Stimulated activated CD4-positive, alpha-beta T cell treated with anti-CD3 and anti-CD28 coated beads, Interleukin-15, amount 100 ng/mL, for 48 hours (primary cell): ENCODE measurements around the gene MIER2.

Experiments
- DNase-seq, 2 donors: peaks; one replicate each; pipeline ENCODE4 v3.0.0-alpha.2; 2020; ENCODE audit warnings: low read depth in 2 of 2

The MIER2 gene

DNA sequence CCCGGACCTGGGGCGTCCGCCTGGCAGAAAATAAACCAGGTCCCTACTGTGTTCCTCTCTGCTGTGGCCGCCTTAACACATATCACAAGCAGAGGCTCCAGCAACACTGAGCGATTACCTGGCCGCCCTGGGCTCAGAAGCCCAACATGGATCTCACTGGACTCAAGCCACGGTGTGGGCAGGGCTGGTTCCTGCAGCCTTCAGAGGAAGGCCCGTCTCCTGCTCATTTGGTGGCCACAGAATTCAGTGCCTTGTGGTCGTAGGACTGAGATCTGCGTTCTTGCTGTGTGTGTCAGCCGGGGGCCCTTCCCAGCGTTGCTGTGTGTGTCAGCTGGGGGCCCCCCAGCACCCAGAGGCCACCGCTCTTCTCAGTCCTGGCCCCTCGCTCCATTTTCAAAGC, 34.1 kb upstream of the MIER2 start:
- DNase-seq: no peak

DNA sequence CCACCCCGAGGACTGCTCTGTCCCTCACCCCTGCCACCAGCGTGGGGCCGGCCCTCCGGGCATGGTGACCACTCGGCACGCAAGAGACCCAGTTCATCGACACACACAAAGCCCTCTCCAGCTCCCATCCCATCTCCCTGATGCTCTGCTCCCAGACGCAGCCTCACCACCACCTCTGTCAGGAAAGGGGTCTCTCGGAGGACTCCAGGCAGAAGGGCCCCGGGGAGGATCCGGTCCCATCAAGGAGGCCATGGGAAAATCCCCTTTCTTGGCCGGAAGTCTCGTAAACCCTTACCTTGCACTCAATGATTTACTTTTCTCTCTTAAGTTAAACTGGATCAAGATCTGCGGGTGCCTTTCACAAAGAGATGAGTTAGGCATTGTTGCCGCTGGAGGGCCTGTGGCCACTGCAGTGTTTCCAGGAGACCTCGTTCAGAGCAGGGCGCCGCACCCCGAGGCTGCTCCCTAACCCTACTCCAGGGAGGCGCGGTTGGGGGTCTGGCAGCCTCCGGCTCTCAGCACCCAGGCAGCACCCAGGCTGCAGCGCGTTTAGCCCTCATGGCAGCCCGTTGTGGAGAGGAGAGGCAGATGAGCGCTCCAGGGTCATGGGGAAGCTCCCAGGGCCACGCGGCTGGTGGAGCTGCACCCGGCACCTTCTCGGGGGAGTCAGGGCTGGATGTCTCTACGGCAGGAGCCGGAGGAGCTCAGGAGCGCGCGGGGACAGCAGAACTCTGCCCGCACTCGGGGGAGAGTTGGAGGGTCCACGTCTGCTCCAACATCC, 33.4 kb upstream of the MIER2 start:
- DNase-seq: no peak

DNA sequence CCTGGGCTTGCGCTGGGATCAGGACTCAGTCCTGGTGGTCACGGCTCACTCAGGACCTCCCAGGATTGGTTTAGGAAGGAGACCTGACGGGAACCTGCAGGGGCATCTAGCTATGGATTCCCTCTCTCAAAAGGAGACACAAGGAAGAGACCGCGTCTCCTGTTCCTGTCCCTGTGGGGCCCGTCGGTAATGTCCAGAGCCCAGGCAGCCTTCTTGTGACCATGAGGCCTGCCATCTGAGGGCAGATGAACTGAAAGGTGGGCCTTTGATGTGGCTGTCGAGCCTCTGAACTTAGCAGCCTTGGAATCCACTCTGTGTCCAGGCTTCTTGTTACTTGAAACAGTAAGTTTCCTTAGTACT, 31.5 kb upstream of the MIER2 start:
- DNase-seq: no peak

DNA sequence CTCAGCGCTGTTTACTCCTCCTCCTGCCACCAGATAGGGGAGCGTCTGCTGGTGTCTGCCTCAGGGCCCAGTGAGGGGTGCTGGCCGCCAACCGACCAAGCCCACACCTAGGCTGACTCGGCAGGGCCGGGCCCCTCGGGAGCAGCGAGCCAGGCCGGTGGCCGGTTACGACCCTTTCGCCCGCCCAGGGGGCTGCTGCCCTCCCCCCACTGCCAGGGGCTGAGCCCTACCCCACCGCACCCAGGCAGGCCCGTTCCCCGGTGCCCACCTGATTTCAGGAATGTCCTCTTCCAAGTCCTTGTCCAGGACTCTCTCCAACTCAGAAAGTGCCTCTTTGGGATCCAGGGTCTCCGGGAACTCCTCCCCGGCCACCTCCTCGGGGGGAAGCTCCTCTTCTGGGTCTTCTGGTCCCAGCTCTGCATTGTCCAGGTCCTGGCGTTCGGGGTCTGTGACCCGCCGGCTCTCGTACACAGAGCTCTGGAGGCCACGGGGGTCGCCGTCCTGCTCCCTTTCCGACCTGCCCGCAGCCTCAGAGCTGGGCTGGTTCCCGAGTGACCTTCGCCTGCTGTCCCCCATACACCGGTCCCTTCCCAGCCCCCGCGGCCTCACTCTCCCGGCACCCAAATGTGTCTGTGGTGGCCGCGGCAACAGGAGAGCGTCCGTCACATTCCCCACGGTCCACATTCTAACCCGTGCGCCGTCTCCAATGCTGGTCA, 31.0 kb upstream of the MIER2 start:
- DNase-seq: no peak

DNA sequence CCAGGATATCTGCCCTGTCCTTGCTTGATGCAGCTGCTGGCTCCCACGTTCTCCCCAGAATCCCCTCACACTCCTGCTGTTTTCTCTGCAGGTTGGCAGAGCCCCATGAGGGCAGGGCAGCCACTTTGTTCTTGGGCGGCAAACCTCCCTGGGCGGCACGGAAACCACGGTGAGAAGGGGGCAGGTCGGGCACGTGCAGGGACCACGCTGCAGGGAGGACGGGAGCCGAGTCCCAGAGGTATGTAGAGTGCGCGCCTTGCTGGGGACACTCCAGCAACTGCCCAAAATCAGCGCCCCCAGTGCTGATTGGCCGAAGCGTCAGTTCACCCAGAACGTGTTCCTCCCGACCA, 30.3 kb upstream of the MIER2 start:
- no peak for DNase-seq

DNA sequence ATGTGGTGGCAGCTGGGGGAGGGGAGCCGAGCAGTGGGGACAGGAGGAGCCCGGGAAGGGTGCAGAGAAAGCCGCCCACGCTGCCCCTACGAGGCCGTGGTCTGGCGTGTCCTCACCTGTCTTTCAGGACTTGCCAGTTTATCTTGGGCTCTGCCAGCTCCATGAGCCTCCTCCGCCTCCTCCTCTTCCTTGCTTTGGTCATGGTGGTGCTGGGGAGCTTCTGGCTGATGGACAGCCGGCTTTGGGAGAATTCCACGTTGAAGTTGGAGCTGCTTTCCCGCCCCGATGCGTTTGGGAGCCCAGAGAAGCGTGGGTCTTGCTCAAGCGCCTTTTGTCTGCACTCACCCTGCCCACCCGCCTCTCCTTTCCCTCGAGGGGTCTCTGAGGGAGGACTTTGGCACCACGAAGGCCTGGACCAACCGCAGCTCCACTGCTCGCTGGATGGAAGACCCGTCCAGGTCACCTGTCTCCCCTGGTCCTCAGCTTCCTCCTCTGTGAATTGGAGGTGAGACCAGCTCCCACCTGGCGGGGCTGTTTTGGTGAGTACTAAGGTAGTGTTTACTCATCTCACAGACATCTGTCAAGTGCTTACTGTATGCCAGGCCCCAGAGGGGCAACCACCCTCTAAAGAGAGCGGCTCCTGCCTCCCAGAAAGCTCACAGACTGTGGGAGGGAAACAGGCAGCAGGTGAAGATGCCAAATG, 29.7 kb upstream of the MIER2 start:
- no peak for DNase-seq

DNA sequence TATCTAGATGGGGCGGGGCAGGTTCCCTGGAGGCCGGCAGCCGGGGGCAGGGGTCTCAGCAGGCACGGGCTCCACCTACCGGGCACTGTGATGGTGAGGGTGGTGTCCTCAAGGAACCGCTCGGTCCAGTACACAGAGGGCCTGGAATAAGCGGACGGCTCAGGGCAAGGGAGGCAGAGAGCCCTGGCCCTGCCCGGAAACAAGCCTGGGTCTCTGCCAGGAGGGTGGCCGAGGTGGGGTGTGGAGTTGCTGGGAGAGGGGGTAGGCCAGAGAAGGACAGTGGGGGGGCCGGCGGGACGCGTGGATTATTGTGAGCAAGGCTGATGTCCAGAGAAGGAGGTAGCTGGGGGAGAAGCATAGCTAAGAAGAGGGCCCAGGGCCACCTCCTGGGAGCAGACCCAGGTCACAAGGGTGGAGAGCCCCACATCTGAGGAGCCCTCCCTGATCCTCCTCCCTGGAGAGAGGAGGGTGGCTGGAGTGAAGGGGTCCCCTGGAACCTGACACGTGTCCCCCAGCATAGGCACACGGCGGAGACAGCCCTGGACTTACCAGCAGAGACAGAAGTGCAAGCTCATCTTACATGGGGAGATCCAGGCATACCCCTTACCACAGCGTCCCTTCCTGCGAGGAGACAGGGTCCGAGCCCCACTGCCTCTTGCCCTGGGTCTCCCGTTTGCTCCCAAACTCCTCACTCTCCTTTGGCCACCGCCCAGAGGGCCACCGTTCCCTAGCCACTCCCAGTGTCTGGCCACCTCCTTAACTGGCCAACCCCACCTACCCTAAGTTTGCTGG, 29.0 kb upstream of the MIER2 start:
- DNase-seq: no peak

DNA sequence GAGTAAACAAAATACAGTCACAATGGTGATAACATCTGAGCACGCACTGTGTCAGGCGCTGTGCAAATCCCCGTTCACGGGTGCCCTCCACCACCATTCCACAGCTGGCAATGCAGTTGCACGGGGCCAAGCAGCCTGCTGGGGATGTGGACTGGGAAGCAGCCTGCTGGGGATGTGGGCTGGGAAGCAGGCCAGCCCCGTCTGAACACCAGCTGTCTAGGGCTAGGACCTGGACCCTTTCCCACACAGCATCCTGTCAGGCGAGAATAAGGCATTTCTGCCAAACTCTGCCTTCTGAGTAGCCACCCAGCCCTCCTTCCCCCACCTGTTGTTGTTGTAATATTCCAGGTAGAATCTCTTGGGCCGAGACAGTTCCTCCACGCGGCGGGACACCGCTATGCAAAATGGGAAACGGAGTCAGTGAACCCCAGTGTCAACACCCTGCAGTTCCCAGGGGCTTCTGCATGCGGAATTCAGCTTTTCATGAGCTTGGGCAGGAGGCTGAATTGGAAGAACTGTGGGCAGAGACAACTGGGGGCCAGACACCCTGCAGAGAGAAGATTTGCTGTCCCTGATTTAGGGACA, 27.8 kb upstream of the MIER2 start:
- DNase-seq: no peak

DNA sequence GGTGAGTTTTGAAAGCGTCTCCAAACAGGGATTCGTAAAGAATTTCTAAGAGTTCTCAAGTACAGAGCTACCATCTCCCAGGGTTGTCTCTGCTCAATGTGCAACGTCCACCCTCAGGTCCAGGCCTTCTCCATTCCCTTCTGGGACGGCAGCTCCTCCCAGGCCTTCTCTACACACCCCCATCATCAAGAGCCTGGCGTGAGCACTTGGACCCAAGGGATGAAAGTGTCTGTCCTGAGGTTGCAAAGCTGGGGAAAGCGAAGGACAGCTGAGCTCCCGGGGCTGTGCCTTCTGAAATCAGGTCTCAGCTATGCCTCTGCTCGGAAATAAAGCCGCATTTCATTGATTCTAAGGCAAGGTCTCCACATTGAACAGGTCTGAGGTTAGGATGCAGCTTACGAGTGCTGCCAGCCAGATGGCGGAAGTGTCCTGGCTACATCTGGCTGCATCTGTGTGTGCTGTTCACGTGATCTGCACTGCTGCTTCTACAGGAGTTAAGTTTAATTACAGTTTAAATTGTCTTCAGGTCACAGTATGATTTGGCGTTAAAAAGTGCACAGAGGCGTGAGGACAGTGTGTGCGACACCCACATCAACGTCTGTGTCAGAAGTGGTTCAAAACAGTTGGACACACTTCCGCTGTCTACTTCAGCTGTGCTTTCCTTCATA, 27.0 kb upstream of the MIER2 start:
- DNase-seq: no peak

DNA sequence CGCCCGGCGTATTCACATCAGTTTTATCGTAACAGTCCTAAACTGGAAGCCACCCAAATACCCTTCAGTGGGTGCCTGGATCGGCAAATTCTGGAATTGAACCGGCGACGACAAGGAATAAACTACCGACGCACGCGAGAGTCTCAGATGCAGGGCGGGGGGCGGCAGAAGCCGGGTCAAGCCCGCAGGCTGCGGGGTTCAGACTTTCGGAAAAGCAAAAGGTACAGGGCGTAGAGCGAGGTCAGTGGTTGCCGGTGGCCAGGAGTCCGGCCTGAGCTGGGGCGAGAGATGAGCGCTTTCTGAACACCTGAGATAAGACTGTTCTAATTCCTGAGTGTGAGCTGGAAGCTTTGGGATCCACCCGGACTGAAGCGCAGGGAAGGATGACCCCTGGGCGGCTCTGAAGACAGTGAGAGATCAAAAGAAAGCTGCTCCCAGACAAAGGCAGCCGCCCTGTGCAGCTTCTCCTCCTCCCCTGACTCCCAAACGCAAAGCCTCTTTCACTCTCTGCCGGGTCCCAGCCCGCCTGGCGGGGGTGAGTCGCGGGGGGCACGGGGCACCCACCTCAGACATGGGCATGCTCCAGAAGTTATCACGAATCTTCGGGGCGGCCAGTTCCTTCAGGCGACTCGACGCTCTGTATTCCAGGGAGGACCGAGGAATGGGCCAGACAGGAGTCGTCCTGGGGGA, 26.2 kb upstream of the MIER2 start:
- no peak for DNase-seq

DNA sequence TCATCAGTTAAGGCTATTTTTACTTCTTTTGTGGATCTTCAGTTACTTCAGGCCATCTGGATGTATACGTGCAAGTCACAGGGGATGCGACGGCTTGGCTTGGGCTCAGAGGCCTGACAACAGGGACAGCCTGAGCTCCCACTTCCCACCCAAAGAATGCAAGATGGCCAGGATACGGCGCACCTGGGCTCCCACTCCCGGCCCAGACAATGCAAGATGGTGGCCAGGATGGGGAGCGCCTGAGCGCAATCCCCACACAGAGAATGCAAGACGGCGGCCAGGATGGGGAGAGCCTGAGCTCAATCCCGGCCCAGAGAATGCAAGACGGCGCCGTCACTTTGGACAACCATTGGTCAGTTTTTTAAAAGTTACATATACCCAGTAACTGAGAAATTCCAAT, 25.3 kb upstream of the MIER2 start:
- DNase-seq: no peak

DNA sequence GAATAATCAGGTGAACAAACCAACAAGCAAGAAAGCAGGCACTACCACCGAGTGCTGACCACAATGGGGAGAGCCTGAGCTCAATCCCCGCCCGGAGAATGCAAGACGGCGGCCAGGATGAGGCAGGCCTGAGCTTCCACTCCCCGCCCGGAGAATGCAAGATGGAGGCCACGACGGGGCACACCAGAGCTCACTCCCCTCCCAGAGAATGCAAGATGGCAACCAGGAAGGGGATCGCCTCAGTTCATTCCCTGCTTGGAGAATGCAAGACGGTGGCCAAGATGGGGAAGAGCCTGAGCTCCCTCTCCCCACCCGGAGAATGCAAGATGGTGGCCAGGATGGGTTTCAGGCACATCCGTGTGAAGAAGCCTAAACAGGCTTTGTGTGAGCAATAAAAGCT, 24.7 kb upstream of the MIER2 start:
- no peak for DNase-seq

DNA sequence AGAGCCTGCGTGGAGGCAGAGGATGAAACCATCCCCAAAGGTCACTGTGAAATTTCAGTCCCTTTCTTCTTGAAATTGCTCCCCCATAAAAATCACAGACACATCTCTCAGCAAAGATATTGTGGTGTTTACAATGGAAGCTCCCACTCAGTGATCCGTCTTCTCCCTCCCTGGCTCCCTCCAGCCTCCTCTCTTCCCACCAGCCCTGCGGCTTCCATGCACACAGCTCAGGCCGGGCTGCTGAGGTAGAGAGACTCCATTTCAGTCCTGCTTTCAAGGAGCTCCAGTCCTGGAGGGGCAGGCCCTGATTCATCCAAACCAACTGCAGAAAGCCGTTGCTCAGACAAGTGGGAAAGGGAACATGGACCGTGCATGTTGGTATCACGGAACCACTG, 24.0 kb upstream of the MIER2 start:
- no peak for DNase-seq

DNA sequence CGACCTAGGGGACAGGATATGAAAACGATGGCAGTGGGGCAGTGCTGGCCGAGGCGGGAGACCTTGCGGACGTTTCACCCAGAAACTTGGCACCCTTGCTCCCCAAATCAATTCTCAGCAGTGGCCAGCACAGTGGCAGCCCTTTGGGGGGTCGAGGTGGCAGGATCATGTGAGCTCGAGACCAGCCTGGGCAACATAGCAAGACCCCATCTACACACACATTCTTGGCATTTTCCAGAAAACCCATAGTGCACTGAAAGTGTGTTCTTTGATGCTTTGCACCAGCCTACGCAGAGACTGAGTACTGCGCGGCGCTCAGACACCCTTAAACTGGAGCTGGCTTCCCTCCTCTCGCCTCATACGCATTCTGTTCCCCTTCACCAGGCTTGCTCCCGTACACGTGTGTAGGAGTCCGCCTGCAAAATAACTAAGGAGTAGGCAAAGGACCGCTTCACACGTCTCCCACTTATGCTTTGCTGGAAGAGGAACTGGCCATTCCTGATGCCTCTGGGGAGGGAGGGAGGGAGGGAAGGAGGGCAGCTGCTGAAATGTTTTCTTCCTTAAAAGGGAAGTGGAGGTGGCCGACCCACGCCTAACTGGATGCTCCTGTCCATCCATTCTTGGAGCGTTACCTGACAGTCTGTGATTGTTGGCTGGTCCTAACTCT, 23.5 kb upstream of the MIER2 start:
- no peak for DNase-seq

DNA sequence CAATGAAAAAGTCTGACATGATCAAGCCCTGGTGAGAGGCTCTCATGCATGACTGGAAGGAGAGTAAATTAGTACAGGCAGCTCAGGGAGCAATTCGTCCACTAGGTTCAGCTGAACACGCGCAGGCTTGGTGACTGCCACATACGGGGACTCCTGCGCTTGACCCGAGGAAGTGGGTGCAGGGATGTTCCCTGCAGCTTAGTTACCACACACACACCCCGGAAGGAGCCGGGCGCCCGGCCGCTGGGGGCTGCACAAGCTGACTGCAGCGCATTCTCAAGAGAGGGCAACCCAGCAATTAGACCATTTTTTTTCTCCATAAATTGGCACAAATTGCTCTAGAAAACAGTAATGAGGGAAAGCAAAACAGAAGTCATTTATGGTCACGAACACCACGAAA, 23.0 kb upstream of the MIER2 start:
- no peak for DNase-seq

DNA sequence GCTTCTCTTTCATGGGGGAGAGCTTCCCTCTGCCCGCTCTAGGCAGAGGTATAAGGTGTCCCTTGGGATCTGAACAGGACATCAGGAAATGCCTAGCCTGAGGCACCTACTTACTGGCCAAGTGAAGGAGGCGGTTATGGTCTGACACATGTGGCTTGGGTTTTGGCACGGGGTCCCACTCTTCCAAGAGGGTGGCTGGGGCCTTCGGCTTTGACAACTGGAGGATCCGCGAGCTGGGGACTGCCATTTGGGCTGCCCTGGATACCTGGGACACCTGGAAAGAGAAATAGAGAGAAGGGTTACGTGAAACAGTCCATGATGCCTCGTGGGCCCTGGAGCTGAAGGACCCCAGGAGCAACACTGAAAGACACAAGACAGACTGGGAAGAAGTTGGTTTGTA, 22.4 kb upstream of the MIER2 start:
- no peak for DNase-seq

DNA sequence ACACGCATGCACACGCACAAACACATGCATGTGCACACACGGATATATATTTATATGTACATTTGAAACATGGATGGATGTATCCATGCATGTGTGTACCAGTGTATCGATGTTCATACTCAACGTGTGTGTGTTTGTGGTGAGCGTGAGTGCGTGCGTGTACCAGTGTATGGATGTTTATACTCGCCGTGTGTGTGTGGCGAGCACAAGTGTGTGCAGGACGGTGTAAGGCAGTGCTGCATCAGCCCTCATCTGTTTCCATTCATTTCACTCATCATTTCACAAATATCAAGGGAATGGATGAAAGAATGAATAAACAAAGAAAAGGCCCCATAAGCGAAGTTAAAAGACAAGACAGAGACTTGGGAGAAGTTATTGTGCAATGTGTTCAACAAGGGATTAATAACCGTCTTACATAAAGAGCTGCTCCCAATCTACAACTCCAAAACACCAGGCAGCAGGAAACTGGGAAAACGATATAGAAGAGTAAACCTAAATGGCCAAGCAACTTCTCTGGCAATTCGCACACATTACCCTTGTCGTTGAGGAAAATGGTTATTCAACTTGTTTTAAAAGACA, 21.7 kb upstream of the MIER2 start:
- DNase-seq: no peak

DNA sequence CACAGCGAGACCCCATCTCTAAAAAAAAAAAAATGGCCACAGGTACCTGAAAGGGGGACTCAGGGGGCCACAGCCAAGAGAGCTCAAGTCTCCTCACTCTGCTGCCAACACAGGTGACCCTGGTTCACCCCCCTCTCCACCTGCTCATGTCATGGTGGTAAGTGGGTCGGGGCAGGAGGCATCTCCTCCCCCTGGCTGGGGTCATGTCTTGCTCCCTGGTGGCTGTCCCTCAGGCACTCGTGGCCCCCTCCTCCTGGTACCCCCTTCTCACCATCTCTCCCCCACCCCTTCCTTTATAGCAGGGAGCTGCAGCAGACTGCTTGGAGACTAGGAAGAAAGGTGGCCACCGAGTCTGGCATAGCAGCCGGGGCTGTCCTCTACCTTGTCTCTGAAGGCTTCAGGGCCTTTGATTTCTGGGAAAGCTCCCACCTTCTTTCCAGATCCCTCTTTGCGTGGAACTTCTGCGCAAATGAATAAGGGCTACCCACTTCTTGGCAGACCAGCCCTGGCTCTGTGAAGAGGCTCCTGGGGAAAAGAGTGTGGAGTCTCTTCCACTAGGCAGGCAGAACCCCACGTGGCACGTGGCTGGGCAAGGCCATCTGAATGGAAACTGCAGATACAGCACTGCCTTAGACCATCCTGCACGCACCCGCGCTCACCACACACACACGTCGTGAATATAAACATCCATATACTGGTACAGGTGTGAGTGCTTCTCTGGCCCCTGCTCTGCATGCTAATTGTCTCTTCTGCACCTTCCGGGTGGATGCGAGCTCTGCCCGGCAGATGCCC, 20.1 kb upstream of the MIER2 start:
- no peak for DNase-seq

DNA sequence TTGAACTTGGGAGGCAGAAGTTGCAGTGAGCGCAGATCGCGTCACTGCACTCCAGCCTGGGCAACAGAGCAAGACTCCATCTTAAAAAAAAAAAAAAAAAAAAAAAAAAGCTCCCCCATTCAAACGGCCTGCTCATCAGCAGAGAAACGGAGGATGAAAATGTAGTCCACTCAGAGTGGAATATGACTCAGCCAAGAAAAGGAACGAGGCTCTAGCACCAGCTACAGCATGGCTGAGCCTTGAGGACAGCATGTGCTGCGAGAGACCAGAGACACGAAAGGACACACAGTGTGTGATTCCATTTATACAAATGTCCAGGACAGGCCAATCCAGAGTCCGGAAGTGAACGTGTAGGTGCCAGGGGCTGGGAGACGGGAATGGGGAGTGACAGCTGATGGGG, 18.1 kb upstream of the MIER2 start:
- DNase-seq: no peak
